Measurements from ENCODE around the gene DCTN1.

The DCTN1 gene

DNA sequence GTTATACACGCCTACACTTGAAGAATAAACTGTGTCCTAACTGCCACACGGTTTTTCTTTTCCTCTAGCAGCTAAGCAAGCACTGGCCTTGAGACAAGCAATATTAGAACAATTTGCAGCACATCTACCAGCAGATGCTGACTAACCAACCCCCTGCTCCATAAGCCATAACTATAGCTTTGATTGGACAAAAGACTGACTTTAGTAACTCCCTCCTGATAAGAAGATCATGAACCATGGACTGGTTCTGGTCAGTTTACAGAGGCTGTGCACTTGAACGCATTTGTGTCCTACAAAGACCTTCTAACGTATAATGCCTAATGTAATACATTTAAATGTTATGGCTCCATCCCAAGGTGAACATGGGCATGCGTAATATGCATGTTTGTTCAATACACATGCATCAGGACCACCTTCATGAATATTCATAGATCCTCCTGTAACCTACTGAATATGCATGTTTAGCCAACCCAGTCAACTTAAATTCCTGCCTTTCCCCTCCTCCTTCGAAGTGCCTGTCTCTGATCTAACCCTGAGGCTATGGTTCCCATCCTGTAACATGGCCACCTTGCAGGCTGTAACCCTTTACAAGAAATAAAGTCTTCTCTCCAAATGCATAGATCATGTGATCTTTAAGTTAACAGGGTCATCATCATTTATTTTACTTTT lies 63.4 kb downstream of the DCTN1 start:
- no peak overlapping the region for H3K4me3 ChIP-seq (ENCODE audit: low read length)
- TF ChIP-seq CTCF (IDR thresholded peaks at IDR 0.05; ENCODE audit: insufficient read depth, low read depth, low read length, missing control alignments), result no peak
- no peak for DNase-seq (ENCODE audit: low read depth)

DNA sequence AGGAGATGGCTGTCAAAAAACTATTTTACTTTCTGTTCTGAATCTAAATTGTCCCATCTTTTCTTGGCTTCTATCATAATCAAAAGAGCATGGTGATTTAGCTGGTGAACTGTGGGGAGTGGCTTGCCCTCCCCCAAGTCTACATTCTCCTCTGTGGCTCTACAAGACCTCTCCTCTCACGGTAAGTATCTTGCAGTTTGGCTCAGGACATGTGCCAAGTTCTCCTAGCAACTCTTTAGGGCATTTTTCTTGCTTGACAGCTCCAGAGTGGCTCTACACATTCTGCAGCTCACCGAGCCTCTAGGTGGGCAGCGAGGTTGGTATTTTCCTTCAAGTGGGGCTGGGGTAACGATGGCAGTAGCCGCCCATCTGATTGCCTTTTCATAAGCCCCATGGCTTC lies 66.0 kb downstream of the DCTN1 start:
- no peak for TF ChIP-seq CTCF (IDR thresholded peaks at IDR 0.05; ENCODE audit: insufficient read depth, low read depth, low read length, missing control alignments)
- no peak for DNase-seq (ENCODE audit: low read depth)
- H3K4me3 ChIP-seq (ENCODE audit: low read length), result no peak overlapping the region

DNA sequence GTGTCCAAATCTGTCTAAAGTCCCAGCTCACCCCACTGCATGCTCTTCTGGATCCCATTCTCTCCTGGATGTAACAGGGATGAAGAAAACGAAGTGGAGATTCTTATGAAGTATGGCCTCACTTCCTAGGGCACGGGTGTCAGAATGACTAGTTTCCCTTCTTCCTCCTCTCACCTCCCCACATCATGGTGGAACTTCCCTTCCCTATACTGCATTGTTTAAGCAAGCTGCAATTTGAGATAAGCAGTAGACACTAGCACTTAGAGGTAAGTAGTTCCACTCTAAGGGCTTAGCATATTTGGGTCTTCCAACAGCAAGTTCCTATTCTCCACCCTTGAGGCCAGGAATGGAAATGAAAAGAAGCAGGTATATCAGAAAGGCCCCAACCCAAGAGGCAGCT lies 66.6 kb downstream of the DCTN1 start:
- no peak for TF ChIP-seq CTCF (IDR thresholded peaks at IDR 0.05; ENCODE audit: insufficient read depth, low read depth, low read length, missing control alignments)
- DNase-seq (ENCODE audit: low read depth), result no peak

GRCh38 chr2:74312913-74313312 lies 67.2 kb downstream of the DCTN1 start:
- no peak overlapping the region for H3K4me3 ChIP-seq (ENCODE audit: low read length)
- no peak for TF ChIP-seq CTCF (IDR thresholded peaks at IDR 0.05; ENCODE audit: insufficient read depth, low read depth, low read length, missing control alignments)

More for the DNA sequence above, 66.6 kb downstream of the DCTN1 start:
- H3K4me3 ChIP-seq (ENCODE audit: low read length), result no peak overlapping the region

More at GRCh38 chr2:74312913-74313312, 67.2 kb downstream of the DCTN1 start:
- DNase-seq (ENCODE audit: low read depth), result no peak

All from epithelial cell of esophagus (primary cell).